ENCODE results near the gene CAMSAP1. TPM values are rescaled to one million over a fixed set of nuclear protein-coding genes. Genes with fewer than 3 reads are reported as not detected.

The CAMSAP1 gene
- total RNA-seq, 1 donor from 2014 or later = 80.8 TPM

- no peak for DNase-seq (ENCODE audit: low read depth, low spot score)
Observed at GRCh38 chr9:135791431-135792267, 115.7 kb downstream of the CAMSAP1 start.

GRCh38 chr9:135790850-135791249 lies 116.5 kb downstream of the CAMSAP1 start:
- H3K4me3 Mint-ChIP-seq = no peak overlapping the region
- H3K9me3 Mint-ChIP-seq = no peaks in the 10 kb centered on the region
- no peaks in the 10 kb centered on the region for H3K4me1 Mint-ChIP-seq
- DNase-seq (ENCODE audit: low read depth, low spot score) = no peak
- H3K27ac Mint-ChIP-seq (ENCODE audit: unreplicated experiment) = no peak overlapping the region
- no peak for TF ChIP-seq CTCF (conservative IDR thresholded peaks at IDR 0.05)
- H3K36me3 Mint-ChIP-seq (ENCODE audit: low read depth) = no peaks in the 10 kb centered on the region
- H3K27me3 Mint-ChIP-seq (ENCODE audit: low read depth) = no peaks in the 10 kb centered on the region

More at GRCh38 chr9:135791431-135792267, 115.7 kb downstream of the CAMSAP1 start:
- H3K4me1 Mint-ChIP-seq = no peaks in the 10 kb centered on the region
- no peaks in the 10 kb centered on the region for H3K36me3 Mint-ChIP-seq (ENCODE audit: low read depth)
- no peak overlapping the region for H3K27ac Mint-ChIP-seq (ENCODE audit: unreplicated experiment)
- no peak for TF ChIP-seq CTCF (conservative IDR thresholded peaks at IDR 0.05)
- no peaks in the 10 kb centered on the region for H3K27me3 Mint-ChIP-seq (ENCODE audit: low read depth)
- H3K9me3 Mint-ChIP-seq = no peaks in the 10 kb centered on the region
- no peak overlapping the region for H3K4me3 Mint-ChIP-seq

- no peaks in the 10 kb centered on the region for H3K36me3 Mint-ChIP-seq (ENCODE audit: low read depth)
- DNase-seq (ENCODE audit: low read depth, low spot score) = no peak
- no peaks in the 10 kb centered on the region for H3K4me1 Mint-ChIP-seq
- no peak overlapping the region for H3K4me3 Mint-ChIP-seq
- no peaks in the 10 kb centered on the region for H3K9me3 Mint-ChIP-seq
- H3K27ac Mint-ChIP-seq (ENCODE audit: unreplicated experiment) = no peak overlapping the region
- no peak for TF ChIP-seq CTCF (conservative IDR thresholded peaks at IDR 0.05)
- no peaks in the 10 kb centered on the region for H3K27me3 Mint-ChIP-seq (ENCODE audit: low read depth)
Observed at GRCh38 chr9:135790356-135790755, 117.0 kb downstream of the CAMSAP1 start.

GRCh38 chr9:135789838-135790291 lies 117.5 kb downstream of the CAMSAP1 start:
- Mint-ChIP-seq H3K4me1 (no peaks in the 10 kb centered on the region), H3K36me3 (ENCODE audit: low read depth) (no peaks in the 10 kb centered on the region), H3K4me3 (no peak overlapping the region), H3K9me3 (no peaks in the 10 kb centered on the region), H3K27ac (ENCODE audit: unreplicated experiment) (no peak overlapping the region), H3K27me3 (ENCODE audit: low read depth) (no peaks in the 10 kb centered on the region)
- no peak for TF ChIP-seq CTCF (conservative IDR thresholded peaks at IDR 0.05)
- no peak for DNase-seq (ENCODE audit: low read depth, low spot score)

- no peak overlapping the region for H3K4me3 Mint-ChIP-seq
- no peak for TF ChIP-seq CTCF (conservative IDR thresholded peaks at IDR 0.05)
- no peaks in the 10 kb centered on the region for H3K36me3 Mint-ChIP-seq (ENCODE audit: low read depth)
- no peak for DNase-seq (ENCODE audit: low read depth, low spot score)
- no peak overlapping the region for H3K27ac Mint-ChIP-seq (ENCODE audit: unreplicated experiment)
- H3K9me3 Mint-ChIP-seq = no peaks in the 10 kb centered on the region
- no peaks in the 10 kb centered on the region for H3K27me3 Mint-ChIP-seq (ENCODE audit: low read depth)
- H3K4me1 Mint-ChIP-seq = no peaks in the 10 kb centered on the region
Observed at GRCh38 chr9:135788576-135789300, 118.6 kb downstream of the CAMSAP1 start.
